Bronchial epithelial cell (primary cell): ENCODE data around the gene PCLO. TPM values are rescaled to one million over a fixed set of nuclear protein-coding genes. Genes with fewer than 3 reads are reported as not detected.

ENCODE experiments used
- DNase-seq: peaks from one replicate; pipeline ENCODE4 v3.0.0-alpha.2; 2010; ENCODE audit warnings: low read depth
- FAIRE-seq: peaks from 2 replicates; lab custom pipeline; 2011; peaks lifted over from hg19 to GRCh38; lab: Jason Lieb, UNC
- H3K27me3 ChIP-seq: 2 replicates; pipeline ENCODE4 v1.5.1; 2011; ENCODE audit warnings: low read length; ENCODE audit not compliant: control insufficient read depth, insufficient read depth
- H3K36me3 ChIP-seq: 2 replicates; pipeline ENCODE4 v1.5.1; 2011; ENCODE audit warnings: low read length; ENCODE audit not compliant: control insufficient read depth, insufficient read depth
- H3K4me3 ChIP-seq: 2 replicates; pipeline ENCODE4 v1.5.1; 2011; ENCODE audit warnings: mild to moderate bottlenecking, low read depth, low read length, control low read depth
- CTCF ChIP-seq: IDR thresholded peaks from 2 replicates; pipeline ENCODE4 v1.5.1; 2011; ENCODE audit warnings: mild to moderate bottlenecking, moderate library complexity, low read length, control low read depth, inconsistent platforms; ENCODE audit not compliant: insufficient read depth, severe bottlenecking
- total RNA-seq: library from RNA; depleted of rRNA; stranded (reverse); fragments of >200 nt; gene quantifications from 2 replicates; pipeline ENCODE4 v1.2.1, GENCODE V29; 2014

PCLO gene
- total RNA-seq, 1 donor from 2014 or later, result 0.79 TPM

- Histone ChIP-seq H3K36me3 (no peaks in the 10 kb centered on the region), H3K27me3 (no peaks in the 10 kb centered on the region), H3K4me3 (no peak overlapping the region)
- FAIRE-seq, result no peak
- no peak for TF ChIP-seq CTCF
- no peak for DNase-seq
Observed at GRCh38 chr7:82732677-82733076, 430.0 kb downstream of the PCLO start.

- Histone ChIP-seq H3K4me3 (no peak overlapping the region), H3K27me3 (no peaks in the 10 kb centered on the region), H3K36me3 (no peaks in the 10 kb centered on the region)
- TF ChIP-seq CTCF, result peak; percentile 59
- DNase-seq (peak; percentile 50), FAIRE-seq (no peak)
Observed at GRCh38 chr7:82729172-82730030, 433.3 kb downstream of the PCLO start.

DNA sequence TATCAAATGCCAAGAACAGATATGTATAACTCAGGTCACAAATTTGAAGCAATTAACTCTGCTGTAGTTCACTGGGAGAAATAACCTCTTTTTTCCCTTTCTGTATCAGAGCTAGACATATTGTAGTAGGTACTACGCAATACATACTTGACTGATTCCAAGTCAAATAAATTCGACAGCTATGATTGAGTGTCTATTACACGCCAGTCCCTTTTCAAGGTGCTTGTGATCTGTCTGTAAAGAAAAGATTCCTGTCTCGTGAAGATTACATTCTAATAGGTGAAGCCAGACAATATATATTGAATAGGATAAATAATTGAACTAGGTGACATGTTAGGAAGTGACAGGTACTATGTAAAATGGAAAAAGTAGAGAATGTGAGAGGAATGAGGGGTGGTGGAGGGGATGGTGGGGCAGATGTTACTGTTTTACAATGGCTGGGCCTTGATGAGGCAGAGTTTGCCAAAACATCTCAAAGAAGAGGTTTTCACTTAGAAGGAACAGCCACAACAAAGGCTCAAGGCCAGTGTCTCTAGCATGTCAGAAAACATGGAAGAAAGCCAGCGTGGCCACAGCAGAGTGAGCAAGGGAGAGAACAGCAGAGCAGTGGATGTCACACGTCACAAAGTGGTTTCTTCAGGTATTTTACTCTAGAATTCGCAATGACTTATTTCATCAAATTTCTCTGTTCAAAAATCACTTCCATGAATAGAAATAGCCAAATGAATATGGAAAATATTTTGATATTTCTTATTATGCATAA, 436.5 kb downstream of the PCLO start:
- H3K36me3 ChIP-seq, result no peaks in the 10 kb centered on the region
- FAIRE-seq, result no peak
- no peak overlapping the region for H3K4me3 ChIP-seq
- H3K27me3 ChIP-seq, result no peaks in the 10 kb centered on the region
- DNase-seq, result no peak
- no peak for TF ChIP-seq CTCF

DNA sequence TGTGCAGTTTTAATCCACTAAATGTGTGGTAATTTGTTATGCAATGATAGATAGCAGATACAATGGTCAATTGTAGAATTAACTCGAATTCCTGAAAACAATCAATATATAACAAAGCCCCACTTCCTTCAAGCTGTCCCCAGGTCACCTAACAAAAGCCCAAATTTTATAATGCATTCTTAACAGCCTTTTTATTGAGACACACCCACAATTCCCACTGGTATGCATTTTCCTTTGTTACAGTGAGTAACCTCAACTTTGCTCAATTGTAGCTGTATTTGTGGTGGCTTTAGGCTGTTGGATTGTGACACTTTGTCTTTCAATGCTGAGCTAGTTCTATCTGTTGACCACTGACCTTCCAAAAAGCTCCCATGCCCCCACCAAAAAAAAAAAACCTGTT, 439.3 kb downstream of the PCLO start:
- H3K4me3 ChIP-seq, result no peak overlapping the region
- FAIRE-seq (no peak), DNase-seq (no peak)
- H3K36me3 ChIP-seq, result no peaks in the 10 kb centered on the region
- no peaks in the 10 kb centered on the region for H3K27me3 ChIP-seq
- TF ChIP-seq CTCF, result no peak

DNA sequence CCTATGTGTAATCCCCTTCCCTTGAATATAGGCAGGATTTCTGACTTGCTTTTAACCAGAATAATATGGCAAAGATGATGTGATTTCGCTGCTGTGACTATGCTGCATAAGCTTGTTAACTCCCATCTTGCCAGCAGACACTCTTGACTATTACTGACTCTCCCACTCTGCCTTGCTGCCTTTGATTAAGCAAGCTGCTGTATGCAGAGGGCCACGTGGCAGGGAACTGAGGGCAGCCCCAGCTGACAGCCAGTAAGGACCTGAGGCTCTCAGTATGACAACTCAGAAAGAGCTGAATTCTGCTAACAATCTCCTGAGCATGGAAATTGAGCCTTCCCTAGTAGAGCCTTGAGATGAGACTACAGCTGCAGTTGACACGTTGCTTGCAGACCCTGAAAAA, 439.7 kb downstream of the PCLO start:
- H3K36me3 ChIP-seq, result no peaks in the 10 kb centered on the region
- H3K27me3 ChIP-seq, result no peaks in the 10 kb centered on the region
- TF ChIP-seq CTCF, result no peak
- FAIRE-seq, result no peak
- DNase-seq, result no peak
- H3K4me3 ChIP-seq, result no peak overlapping the region
